WI38 (cell line): ENCODE results near the gene RANBP3.
A peak's percentile ranks its signal among the peaks of the same experiment; 100 is the strongest.
"Not testable (repeated sequence)": the region's sequence is repeated elsewhere in the genome, so short reads cannot be mapped to it uniquely, and the experiment has no call there.

Experiments used
- H3K4me3 ChIP-seq: 2 replicates; pipeline ENCODE4 v1.5.1; 2011; ENCODE audit warnings: low read depth, mild to moderate bottlenecking, control low read depth, low read length
- CTCF ChIP-seq: IDR thresholded peaks from 2 replicates; pipeline ENCODE4 v1.5.1; 2012; ENCODE audit warnings: low read depth, mild to moderate bottlenecking, control low read depth, low read length

RANBP3 gene

GRCh38 chr19:5977785-5978605 is at the start of gene RANBP3:
TSS of gene RANBP3 (minus strand) at chr19:5978140. CDS start at chr19:5978082, 58 bp downstream.
- no peak for TF ChIP-seq CTCF
- H3K4me3 ChIP-seq: peak within 1 kb of the TSS; percentile 93

GRCh38 chr19:6026390-6027227 is 48.7 kb upstream of the RANBP3 start:
- no peak overlapping the region for H3K4me3 ChIP-seq
- no peak for TF ChIP-seq CTCF

DNA sequence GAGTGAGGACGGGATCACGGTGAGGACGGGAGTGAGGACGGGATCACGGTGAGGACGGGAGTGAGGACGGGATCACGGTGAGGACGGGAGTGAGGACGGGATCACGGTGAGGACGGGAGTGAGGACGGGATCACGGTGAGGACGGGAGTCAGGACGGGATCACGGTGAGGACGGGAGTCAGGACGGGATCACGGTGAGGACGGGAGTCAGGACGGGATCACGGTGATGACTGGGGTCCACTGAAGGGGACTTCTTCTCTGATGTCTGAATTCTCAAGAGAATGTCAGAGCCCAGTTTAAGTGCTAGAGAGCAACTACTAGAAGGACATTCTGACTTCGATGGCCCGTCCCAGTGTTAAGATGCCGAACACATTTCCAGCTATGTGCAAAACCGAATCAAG is 46.8 kb upstream of the RANBP3 start:
- H3K4me3 ChIP-seq: not testable (repeated sequence)

- no peak overlapping the region for H3K4me3 ChIP-seq
- no peak for TF ChIP-seq CTCF
These were observed 46.0 kb upstream of the RANBP3 start for GRCh38 chr19:6023936-6024335.

DNA sequence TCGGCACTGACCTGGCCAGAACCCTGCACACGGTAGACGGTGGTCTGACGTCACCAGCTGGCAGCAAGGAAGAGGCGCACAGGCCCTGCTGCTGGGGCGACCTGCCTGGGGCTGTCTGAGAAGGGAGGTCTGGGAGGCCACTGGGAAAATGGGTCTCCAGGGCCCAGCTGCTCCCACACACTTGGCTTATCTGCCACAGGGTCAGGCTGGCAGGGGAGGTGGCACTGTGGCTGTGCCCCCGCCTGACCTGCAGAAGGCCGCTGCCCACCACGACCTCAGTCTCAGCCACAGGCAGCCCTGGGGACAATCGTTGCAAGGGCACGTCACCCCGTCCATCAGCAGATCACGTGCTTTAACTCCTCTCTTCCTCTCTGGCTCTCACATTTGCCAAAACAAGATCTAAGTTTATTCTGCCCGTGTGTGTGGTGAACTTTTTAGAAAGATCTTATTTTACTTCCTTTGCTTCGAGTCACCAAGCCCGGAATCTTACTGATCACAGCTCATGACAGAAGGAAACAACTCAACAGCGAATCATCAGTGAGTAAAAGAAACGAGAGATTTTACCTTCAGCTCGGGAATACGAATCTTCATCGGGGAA is 45.2 kb upstream of the RANBP3 start:
- TF ChIP-seq CTCF: no peak

DNA sequence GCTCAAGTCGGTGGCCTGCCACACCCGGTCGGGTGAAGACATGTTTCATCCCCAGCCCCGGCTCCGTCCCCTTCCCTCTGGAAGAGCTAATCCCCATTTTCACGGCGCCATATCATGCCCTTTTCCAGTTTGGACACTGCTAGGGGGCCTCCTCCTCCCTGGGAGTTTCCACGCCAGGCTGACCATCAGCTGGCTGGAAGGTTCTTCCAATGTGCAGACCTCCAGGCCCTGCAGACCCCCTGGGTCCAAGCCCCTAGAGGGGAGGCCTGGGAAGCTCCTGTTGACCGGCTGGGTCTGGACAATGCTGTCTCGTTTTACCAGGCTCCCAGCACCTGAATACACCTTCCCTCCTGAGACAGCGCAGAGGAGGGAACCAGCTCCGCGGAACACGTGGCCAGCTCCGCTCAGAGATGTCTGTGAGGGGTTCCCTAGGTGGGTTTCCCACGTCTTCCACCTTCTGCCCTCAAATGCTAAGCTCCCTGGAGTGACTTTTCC is 44.7 kb upstream of the RANBP3 start:
- no peak for TF ChIP-seq CTCF
- no peak overlapping the region for H3K4me3 ChIP-seq

More for the DNA sequence above, 45.2 kb upstream of the RANBP3 start:
- 0 out of 2 replicates have a peak overlapping the region, but pooled peaks have one; percentile 9 for H3K4me3 ChIP-seq

DNA sequence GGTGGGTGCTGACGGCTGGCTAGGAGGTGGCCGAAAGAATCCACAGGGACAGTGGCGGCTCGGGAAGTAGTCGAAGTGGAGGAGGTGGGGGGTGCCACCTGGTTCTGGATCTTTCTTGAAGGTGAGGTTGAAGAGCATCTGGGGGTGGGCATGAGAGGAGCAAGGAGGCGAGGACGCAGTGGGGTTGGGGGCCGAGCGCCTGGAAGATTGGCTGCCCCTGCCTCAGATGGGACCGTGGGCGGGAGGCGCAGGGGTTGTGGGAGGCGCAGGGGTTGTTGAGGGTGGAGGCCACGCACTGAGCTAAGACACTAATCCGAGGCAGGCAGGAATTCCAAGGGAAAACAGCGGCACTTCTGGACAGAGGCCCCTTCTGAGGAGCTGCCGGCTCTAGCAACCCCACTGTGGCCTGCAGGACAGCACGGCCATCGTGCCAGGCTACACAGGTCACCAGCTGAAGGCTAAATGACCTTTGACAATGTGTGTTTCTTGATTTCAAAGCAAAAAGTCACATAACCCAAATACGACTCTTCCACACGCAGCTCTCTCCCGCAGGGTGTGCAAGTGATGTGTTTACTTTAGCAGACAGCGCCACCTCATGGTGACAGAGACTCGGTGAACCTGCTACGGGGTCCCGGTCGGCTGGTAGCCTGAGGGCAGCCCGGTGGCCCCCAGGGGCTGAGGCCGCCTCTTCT is 44.1 kb upstream of the RANBP3 start:
- no peak overlapping the region for H3K4me3 ChIP-seq
- TF ChIP-seq CTCF: peak; percentile 49
